DOHH2 (cell line): ENCODE measurements around the gene CYP2W1.

Source experiments
- H3F3A ChIP-seq: fragments of 200-600 bp; sonication (generic), shearing (Covaris generic); 2 replicates; pipeline ENCODE4 v1.6.0; 2016; ENCODE audit warnings: antibody characterized with exemption, mild to moderate bottlenecking; ENCODE audit not compliant: control insufficient read depth, insufficient read depth
- H3K27ac ChIP-seq: fragments of 200-600 bp; sonication (generic); 2 replicates; pipeline ENCODE4 v1.5.1; 2014; ENCODE audit warnings: low read depth, mild to moderate bottlenecking, low read length, moderate library complexity
- H3K27me3 ChIP-seq: fragments of 200-600 bp; sonication (generic); 2 replicates; pipeline ENCODE4 v1.6.1; 2014; ENCODE audit warnings: mild to moderate bottlenecking, low read length, mixed read lengths; ENCODE audit not compliant: control insufficient read depth
- H3K36me3 ChIP-seq: fragments of 200-600 bp; sonication (generic); 2 replicates; pipeline ENCODE4 v1.6.1; 2014; ENCODE audit warnings: mild to moderate bottlenecking, low read length, moderate library complexity, mixed read lengths; ENCODE audit not compliant: control insufficient read depth
- H3K4me1 ChIP-seq: fragments of 200-600 bp; sonication (generic); 2 replicates; pipeline ENCODE4 v1.6.1; 2014; ENCODE audit warnings: mild to moderate bottlenecking, low read length, mixed read lengths; ENCODE audit not compliant: control insufficient read depth
- H3K4me2 ChIP-seq: fragments of 200-600 bp; sonication (generic); 2 replicates; pipeline ENCODE4 v1.6.0; 2014; ENCODE audit warnings: mild to moderate bottlenecking, low read length, moderate library complexity
- H3K4me3 ChIP-seq: fragments of 200-600 bp; sonication (generic); 2 replicates; pipeline ENCODE4 v1.5.1; 2014; ENCODE audit warnings: mild to moderate bottlenecking, low read length, mixed read lengths
- H3K79me2 ChIP-seq: fragments of 200-600 bp; sonication (generic); 2 replicates; pipeline ENCODE4 v1.6.1; 2014; ENCODE audit warnings: mild to moderate bottlenecking, low read length, mixed read lengths; ENCODE audit not compliant: control insufficient read depth
- H3K9me2 ChIP-seq: fragments of 200-600 bp; sonication (generic); replicated peaks from 2 replicates; pipeline ENCODE4 v1.6.1; 2014; ENCODE audit warnings: mild to moderate bottlenecking, low read length, mixed read lengths; ENCODE audit not compliant: control insufficient read depth
- H3K9me3 ChIP-seq: fragments of 200-600 bp; sonication (generic); 2 replicates; pipeline ENCODE4 v1.6.1; 2014; ENCODE audit warnings: antibody characterized with exemption, low read length, mixed read lengths; ENCODE audit not compliant: control insufficient read depth, insufficient read depth
- H4K20me1 ChIP-seq: fragments of 200-600 bp; sonication (generic); 2 replicates; pipeline ENCODE4 v1.6.0; 2014; ENCODE audit warnings: low read depth, mild to moderate bottlenecking, antibody characterized with exemption, low read length, moderate library complexity; ENCODE audit not compliant: control insufficient read depth, insufficient read depth
- EZH2phosphoT487 ChIP-seq: fragments of 200-600 bp; sonication (generic); IDR thresholded peaks from 2 replicates; pipeline ENCODE4 v1.6.1; 2017; ENCODE audit warnings: borderline replicate concordance, mild to moderate bottlenecking, antibody characterized with exemption, low read length, moderate library complexity, mixed read lengths
- TF ChIP-seq, protein P1 (sequence below): fragments of 200-600 bp; sonication (generic); IDR thresholded peaks from one replicate; pipeline ENCODE4 v1.5.1; 2014; ENCODE audit warnings: antibody characterized with exemption, mild to moderate bottlenecking, low read depth, low read length; ENCODE audit not compliant: poor library complexity, severe bottlenecking

Gene CYP2W1

DNA sequence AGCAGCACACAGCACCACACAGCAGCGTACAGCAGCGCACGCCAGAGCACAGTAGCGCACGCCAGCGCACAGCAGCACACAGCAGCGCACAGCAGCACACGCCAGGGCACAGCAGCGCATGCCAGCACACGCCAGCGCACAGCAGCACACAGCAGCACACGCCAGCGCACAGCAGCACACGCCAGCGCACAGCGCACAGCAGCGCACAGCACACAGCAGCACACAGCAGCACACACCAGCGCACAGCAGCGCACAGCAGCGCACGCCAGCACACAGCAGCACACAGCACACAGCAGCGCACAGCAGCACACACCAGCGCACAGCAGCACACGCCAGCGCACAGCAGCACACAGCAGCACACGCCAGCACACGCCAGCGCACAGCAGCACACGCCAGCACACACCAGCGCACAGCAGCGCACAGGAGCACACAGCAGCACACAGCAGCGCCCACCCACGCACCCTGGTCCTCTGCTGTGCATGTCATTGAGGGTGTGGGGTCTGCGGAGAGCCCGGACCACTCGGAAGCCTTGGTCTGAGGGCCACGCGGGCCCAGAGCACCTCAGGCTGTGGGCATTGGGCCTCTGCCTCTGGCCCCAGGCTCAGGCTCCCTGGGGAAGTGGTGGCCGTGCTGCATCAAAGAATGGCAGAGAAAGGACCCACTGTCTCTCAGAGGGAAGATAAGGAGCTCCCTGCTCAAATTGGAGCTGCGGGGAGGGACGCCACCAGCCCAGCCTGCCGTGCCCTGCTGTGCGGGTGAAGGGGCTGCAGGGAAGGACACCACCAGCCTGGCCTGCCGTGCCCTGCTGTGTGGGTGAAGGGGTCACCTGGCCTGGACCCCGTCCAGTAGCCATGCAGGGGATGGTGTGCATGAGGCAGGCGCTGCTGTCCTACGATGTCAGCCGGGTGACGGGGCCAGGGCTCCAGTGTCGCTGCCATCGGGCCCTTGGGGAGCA, 33.9 kb downstream of the CYP2W1 start:
- Histone ChIP-seq H3K36me3 (peaks cover 77% of the 10 kb centered on the region), H3F3A (peaks cover 5% of the 10 kb centered on the region; the same call in 1 of the 2 replicates), H3K9me2 (no peaks in the 10 kb centered on the region), H3K4me1 (peaks cover 48% of the 10 kb centered on the region), H3K79me2 (peaks cover 99% of the 10 kb centered on the region), H3K4me3 (no peak overlapping the region), H3K27ac (no peak overlapping the region), H3K27me3 (no peaks in the 10 kb centered on the region), H3K4me2 (no peak overlapping the region), H3K9me3 (no peaks in the 10 kb centered on the region; the same call in 1 of the 2 replicates), H4K20me1 (peaks cover 45% of the 10 kb centered on the region)
- TF ChIP-seq, protein P1, sequence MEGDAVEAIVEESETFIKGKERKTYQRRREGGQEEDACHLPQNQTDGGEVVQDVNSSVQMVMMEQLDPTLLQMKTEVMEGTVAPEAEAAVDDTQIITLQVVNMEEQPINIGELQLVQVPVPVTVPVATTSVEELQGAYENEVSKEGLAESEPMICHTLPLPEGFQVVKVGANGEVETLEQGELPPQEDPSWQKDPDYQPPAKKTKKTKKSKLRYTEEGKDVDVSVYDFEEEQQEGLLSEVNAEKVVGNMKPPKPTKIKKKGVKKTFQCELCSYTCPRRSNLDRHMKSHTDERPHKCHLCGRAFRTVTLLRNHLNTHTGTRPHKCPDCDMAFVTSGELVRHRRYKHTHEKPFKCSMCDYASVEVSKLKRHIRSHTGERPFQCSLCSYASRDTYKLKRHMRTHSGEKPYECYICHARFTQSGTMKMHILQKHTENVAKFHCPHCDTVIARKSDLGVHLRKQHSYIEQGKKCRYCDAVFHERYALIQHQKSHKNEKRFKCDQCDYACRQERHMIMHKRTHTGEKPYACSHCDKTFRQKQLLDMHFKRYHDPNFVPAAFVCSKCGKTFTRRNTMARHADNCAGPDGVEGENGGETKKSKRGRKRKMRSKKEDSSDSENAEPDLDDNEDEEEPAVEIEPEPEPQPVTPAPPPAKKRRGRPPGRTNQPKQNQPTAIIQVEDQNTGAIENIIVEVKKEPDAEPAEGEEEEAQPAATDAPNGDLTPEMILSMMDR = no peak
- TF ChIP-seq EZH2phosphoT487 = no peak

DNA sequence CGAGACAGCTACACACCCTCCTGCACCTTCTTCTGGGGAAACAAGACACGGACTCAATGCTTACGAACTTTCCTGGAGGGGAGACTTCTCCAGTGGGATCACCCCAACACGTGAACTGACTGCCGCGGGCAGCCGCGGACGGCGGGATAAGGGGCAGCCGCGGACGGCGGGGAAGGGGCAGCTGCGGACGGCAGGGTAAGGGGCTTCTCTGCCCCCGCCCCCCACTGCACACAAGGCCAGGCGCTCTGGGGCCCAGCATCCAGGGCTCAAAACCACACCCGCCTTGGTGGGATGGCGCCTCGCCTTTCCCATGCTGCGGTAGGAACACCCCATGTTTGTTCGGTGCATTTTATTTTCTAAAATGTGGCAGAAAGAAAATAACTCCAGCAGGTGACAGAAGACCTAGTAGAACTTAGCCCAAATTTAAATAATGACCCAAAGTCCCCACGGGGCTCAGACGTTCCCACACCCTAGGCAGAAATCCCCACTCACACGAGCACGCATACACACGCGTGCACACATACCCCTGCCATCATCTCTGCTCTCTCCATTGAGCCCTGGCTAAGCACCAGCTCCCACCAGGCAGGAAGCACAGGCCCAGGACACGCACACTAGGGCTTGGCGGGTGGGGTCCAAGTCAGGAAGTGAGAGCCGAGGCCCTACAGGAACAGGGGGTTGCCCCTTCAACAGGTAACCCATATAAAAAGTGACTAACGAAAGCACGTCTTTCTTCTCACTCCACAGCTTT, 34.8 kb downstream of the CYP2W1 start:
- TF ChIP-seq, protein P1 = no peak
- TF ChIP-seq EZH2phosphoT487 = no peak
- no peak overlapping the region for H3K27ac ChIP-seq
- peaks cover 54% of the 10 kb centered on the region for H4K20me1 ChIP-seq

DNA sequence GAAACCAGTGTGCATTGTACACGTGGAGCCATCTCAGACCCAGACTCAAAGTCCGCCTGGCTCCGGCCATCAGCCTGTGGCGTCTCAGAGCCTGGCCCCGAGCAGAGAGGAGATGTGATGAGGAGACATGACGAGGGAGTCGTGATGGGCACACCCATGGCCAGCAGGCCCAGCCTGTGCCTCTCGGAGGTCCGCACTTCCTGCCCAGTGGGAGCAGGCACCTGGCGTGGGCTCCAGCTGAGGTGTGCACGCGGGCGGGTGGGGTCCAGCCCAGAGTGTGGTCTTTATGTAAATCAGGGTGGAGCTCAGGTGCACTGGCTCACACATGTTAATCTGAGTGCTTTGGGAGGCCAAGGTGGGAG, 35.3 kb downstream of the CYP2W1 start:
- Histone ChIP-seq H3F3A (peaks cover 12% of the 10 kb centered on the region), H3K4me1 (peaks cover 63% of the 10 kb centered on the region), H3K27ac (no peak overlapping the region), H3K79me2 (peaks cover 98% of the 10 kb centered on the region), H4K20me1 (peaks cover 51% of the 10 kb centered on the region), H3K4me3 (no peak overlapping the region), H3K4me2 (no peak overlapping the region), H3K9me3 (no peaks in the 10 kb centered on the region; the same call in 1 of the 2 replicates), H3K36me3 (peaks cover 85% of the 10 kb centered on the region), H3K9me2 (no peaks in the 10 kb centered on the region), H3K27me3 (no peaks in the 10 kb centered on the region)
- TF ChIP-seq, protein P1 = no peak
- TF ChIP-seq EZH2phosphoT487 = no peak

More for the DNA sequence above, 34.8 kb downstream of the CYP2W1 start:
- Histone ChIP-seq H3K4me3 (no peak overlapping the region), H3K9me3 (no peaks in the 10 kb centered on the region; the same call in 1 of the 2 replicates), H3K79me2 (peaks cover 99% of the 10 kb centered on the region), H3K9me2 (no peaks in the 10 kb centered on the region), H3K27me3 (no peaks in the 10 kb centered on the region), H3K4me2 (no peak overlapping the region), H3F3A (peaks cover 10% of the 10 kb centered on the region; the same call in 1 of the 2 replicates), H3K4me1 (peaks cover 57% of the 10 kb centered on the region), H3K36me3 (peaks cover 85% of the 10 kb centered on the region)
